Measurements from ENCODE around the gene SOST. TPM values are rescaled to one million over a fixed set of nuclear protein-coding genes. Genes with fewer than 3 reads are reported as not detected.

The SOST gene
- total and polyA plus RNA-seq, 2 experiments from 2014 or later, result not detected

DNA sequence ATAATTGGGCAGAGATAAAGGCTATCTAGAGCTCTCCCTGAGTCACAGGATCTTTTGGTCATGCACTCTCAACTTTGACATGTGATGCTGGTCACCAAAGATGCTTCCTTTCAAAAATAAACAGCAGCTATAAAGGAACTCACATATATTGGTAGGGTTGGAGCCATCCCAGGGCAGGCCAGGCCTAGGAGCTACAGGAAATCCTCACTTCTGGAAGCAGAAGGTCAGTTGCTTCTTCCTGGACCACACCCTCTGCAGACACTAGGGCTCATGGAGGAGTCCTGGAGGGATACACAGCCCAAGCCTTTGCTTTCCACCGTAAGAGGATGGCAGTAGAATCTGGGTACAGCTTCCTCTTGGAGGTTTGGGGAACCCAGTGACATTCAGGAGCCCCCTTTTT lies 24.6 kb downstream of the SOST start:
- H4K20me1 ChIP-seq (ENCODE audit: insufficient read depth), result no peaks in the 10 kb centered on the region
- H3K4me3 ChIP-seq, result 0 out of 2 replicates have a peak overlapping the region, but pooled peaks have one; percentile 13
- no peaks in the 10 kb centered on the region for H3K79me2 ChIP-seq (ENCODE audit: insufficient read depth)
- H3K27ac ChIP-seq, result peak overlapping the region; percentile 73
- in situ Hi-C loops (cut with MboI), result no loop called here
- 8 to 23% methylated on average over 1 of the region's 1 CpG for WGBS, 2 experiments (ENCODE audit: low coverage in 1 of 2, low lambda C conversion rate in 2 of 2, missing lambda C conversion rate in 2 of 2)
- no peak overlapping the region for H3K9ac ChIP-seq
- no peaks in the 10 kb centered on the region for H3K27me3 ChIP-seq (replicated peaks; ENCODE audit: insufficient read depth)
- TF ChIP-seq EZH2phosphoT487 (IDR thresholded peaks at IDR 0.05; ENCODE audit: insufficient read depth, low read depth), result no peak
- no peak for TF ChIP-seq EZH2 (IDR thresholded peaks at IDR 0.05; ENCODE audit: insufficient read depth, poor library complexity, severe bottlenecking)
- H3K4me1 ChIP-seq (ENCODE audit: insufficient read depth), result peaks cover 54% of the 10 kb centered on the region
- no peak overlapping the region for H2AFZ ChIP-seq
- no peaks in the 10 kb centered on the region for H3K9me2 ChIP-seq (ENCODE audit: insufficient read depth)
- no peaks in the 10 kb centered on the region for H3K9me3 ChIP-seq (ENCODE audit: low read depth)
- H3K36me3 ChIP-seq (ENCODE audit: low read depth), result no peaks in the 10 kb centered on the region
- H3K4me2 ChIP-seq (ENCODE audit: unreplicated experiment), result peak overlapping the region; percentile 53
- no peak for DNase-seq
- H3F3A ChIP-seq (ENCODE audit: insufficient read depth), result peaks cover 32% of the 10 kb centered on the region

DNA sequence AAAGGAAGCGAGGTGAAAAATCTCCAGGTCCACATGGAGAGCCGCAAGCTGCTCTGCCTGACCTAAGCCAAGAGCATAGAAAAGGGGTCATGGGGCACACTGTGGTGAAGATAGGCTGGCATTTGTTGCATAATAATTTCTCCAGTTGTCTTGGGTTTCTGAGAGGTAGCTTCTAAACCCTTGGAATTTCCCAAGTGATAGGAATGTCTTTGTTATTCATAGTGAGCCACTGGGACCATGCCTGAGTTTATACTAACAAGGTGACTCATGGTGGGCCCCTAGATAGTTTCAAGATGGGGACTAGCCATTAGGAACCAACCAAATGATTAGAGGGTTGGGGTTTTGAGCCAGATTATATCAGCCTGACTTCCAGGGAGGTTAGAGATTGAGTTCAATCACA lies 25.6 kb downstream of the SOST start:
- H3K4me3 ChIP-seq, result no peak overlapping the region
- peaks cover 32% of the 10 kb centered on the region for H3F3A ChIP-seq (ENCODE audit: insufficient read depth)
- in situ Hi-C loops (cut with MboI), result no loop called here
- peaks cover 54% of the 10 kb centered on the region for H3K4me1 ChIP-seq (ENCODE audit: insufficient read depth)
- no peaks in the 10 kb centered on the region for H3K9me3 ChIP-seq (ENCODE audit: low read depth)
- no peaks in the 10 kb centered on the region for H3K36me3 ChIP-seq (ENCODE audit: low read depth)
- no peaks in the 10 kb centered on the region for H3K9me2 ChIP-seq (ENCODE audit: insufficient read depth)
- H3K4me2 ChIP-seq (ENCODE audit: unreplicated experiment), result peak overlapping the region; percentile 13
- no peaks in the 10 kb centered on the region for H3K27me3 ChIP-seq (replicated peaks; ENCODE audit: insufficient read depth)
- DNase-seq, result peak; percentile 91
- no peaks in the 10 kb centered on the region for H3K79me2 ChIP-seq (ENCODE audit: insufficient read depth)
- peak overlapping the region; percentile 2; the same call in 1 of the 2 replicates for H3K27ac ChIP-seq
- H3K9ac ChIP-seq, result no peak overlapping the region
- 66 to 68% methylated on average over 2 of the region's 2 CpGs for WGBS, 2 experiments (ENCODE audit: low coverage in 1 of 2, low lambda C conversion rate in 2 of 2, missing lambda C conversion rate in 2 of 2)
- TF ChIP-seq EZH2 (IDR thresholded peaks at IDR 0.05; ENCODE audit: insufficient read depth, poor library complexity, severe bottlenecking) (no peak), EZH2phosphoT487 (IDR thresholded peaks at IDR 0.05; ENCODE audit: insufficient read depth, low read depth) (no peak)
- no peaks in the 10 kb centered on the region for H4K20me1 ChIP-seq (ENCODE audit: insufficient read depth)
- H2AFZ ChIP-seq, result no peak overlapping the region

DNA sequence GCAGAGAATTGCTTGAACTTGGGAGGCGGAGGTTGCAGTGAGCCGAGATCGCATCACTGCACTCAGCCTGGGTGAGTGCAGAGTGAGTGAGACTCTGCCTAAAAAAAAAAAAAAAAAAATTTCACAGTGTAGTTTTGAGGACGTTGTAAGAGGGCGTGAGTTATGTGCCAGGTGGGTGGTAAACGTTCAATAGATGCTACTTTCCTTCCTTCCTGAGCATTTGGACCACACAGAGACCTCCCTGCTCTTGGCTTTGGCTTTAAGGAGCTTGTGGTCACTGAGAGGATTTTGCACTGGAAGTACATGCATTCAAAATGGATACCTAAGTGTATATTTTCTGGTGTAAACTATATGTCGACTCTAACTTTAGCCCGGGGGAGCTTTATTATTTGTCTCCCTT lies 30.5 kb downstream of the SOST start:
- Histone ChIP-seq H3K9me2 (ENCODE audit: insufficient read depth) (no peaks in the 10 kb centered on the region), H4K20me1 (ENCODE audit: insufficient read depth) (no peaks in the 10 kb centered on the region), H3K4me1 (ENCODE audit: insufficient read depth) (peaks cover 19% of the 10 kb centered on the region), H3K36me3 (ENCODE audit: low read depth) (no peaks in the 10 kb centered on the region), H3K27me3 (replicated peaks; ENCODE audit: insufficient read depth) (no peaks in the 10 kb centered on the region), H2AFZ (no peak overlapping the region), H3F3A (ENCODE audit: insufficient read depth) (peaks cover 23% of the 10 kb centered on the region; the same call in 1 of the 2 replicates), H3K9ac (no peak overlapping the region), H3K4me3 (no peak overlapping the region), H3K9me3 (ENCODE audit: low read depth) (no peaks in the 10 kb centered on the region), H3K79me2 (ENCODE audit: insufficient read depth) (no peaks in the 10 kb centered on the region), H3K27ac (no peak overlapping the region), H3K4me2 (ENCODE audit: unreplicated experiment) (no peak overlapping the region)
- WGBS, 2 experiments (ENCODE audit: low coverage in 1 of 2, low lambda C conversion rate in 2 of 2, missing lambda C conversion rate in 2 of 2), result 78 to 84% methylated on average over 8 of the region's 8 CpGs
- no peak for DNase-seq
- TF ChIP-seq EZH2 (IDR thresholded peaks at IDR 0.05; ENCODE audit: insufficient read depth, poor library complexity, severe bottlenecking), result no peak
- no peak for TF ChIP-seq EZH2phosphoT487 (IDR thresholded peaks at IDR 0.05; ENCODE audit: insufficient read depth, low read depth)
- in situ Hi-C loops (cut with MboI), result no loop called here

DNA sequence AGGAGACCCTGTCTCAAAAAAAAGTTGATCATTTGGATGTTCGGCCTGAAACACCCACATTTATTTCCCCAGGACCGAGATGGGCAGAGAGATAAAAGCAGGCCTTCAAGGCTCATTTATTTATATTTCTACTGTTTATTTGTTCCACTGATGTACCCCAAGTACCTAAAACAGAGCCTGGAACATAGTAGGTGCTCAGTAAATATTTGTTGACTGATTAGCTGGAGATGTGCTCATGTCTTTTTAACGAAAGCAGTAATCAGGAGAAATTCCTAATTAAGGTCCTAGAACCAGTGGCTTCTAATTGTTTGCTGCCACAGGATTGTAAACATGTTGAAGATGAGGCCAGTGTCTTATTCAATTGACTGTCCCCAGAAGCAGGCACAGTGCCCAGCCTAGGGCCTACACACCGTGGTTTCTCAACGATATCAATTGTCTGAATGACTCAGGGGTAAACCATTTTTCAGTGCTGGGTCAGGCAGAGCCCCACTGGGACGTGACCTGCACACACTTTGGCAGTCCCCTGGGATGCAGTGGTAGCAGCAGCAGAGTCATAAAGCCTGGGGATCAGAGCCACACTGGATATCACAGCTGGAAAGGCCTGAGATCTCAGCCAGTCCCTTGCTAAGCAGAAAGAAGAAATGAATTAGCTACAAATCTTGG lies 34.8 kb downstream of the SOST start:
- Histone ChIP-seq H3K27me3 (replicated peaks; ENCODE audit: insufficient read depth) (no peaks in the 10 kb centered on the region), H3K9me2 (ENCODE audit: insufficient read depth) (no peaks in the 10 kb centered on the region), H3K4me2 (ENCODE audit: unreplicated experiment) (peak overlapping the region; percentile 25), H3K4me1 (ENCODE audit: insufficient read depth) (peaks cover 24% of the 10 kb centered on the region), H3K9ac (no peak overlapping the region), H3K4me3 (no peak overlapping the region), H3K36me3 (ENCODE audit: low read depth) (no peaks in the 10 kb centered on the region), H4K20me1 (ENCODE audit: insufficient read depth) (no peaks in the 10 kb centered on the region), H3K27ac (0 out of 2 replicates have a peak overlapping the region, but pooled peaks have one; percentile 25), H2AFZ (no peak overlapping the region), H3K79me2 (ENCODE audit: insufficient read depth) (no peaks in the 10 kb centered on the region), H3F3A (ENCODE audit: insufficient read depth) (peaks cover 41% of the 10 kb centered on the region; the same call in 1 of the 2 replicates), H3K9me3 (ENCODE audit: low read depth) (no peaks in the 10 kb centered on the region)
- peak; percentile 88 for DNase-seq
- in situ Hi-C loops (cut with MboI), result no loop called here
- TF ChIP-seq EZH2phosphoT487 (IDR thresholded peaks at IDR 0.05; ENCODE audit: insufficient read depth, low read depth), result 0 out of 2 replicates have a peak, but pooled peaks have one; percentile 45
- TF ChIP-seq EZH2 (IDR thresholded peaks at IDR 0.05; ENCODE audit: insufficient read depth, poor library complexity, severe bottlenecking), result no peak
- 45 to 47% methylated on average over 6 of the region's 6 CpGs for WGBS, 2 experiments (ENCODE audit: low coverage in 1 of 2, low lambda C conversion rate in 2 of 2, missing lambda C conversion rate in 2 of 2)
